ENCODE data around the gene PER1. TPM values are rescaled to one million over a fixed set of nuclear protein-coding genes. Genes with fewer than 3 reads are reported as not detected.

The PER1 gene
- total RNA-seq, 4 donors from 2014 or later, result 85.2 to 148 (median 137) TPM

GRCh38 chr17:8118769-8119580 lies 33.2 kb downstream of the PER1 start:
- 0% methylated on average over 18 to 29 of the region's 38 CpGs for WGBS, 2 donors
- Histone ChIP-seq H3K36me3 (no peaks in the 10 kb centered on the region), H3K27me3 (no peaks in the 10 kb centered on the region), H3K9me3 (no peaks in the 10 kb centered on the region), H3K27ac (peak overlapping the region; percentile 65 to 83 (median 71)), H3K4me1 (peaks cover 44 to 46% of the 10 kb centered on the region in 2 donors), H3K4me3 (replicated peaks in 1 of 3) (peak overlapping the region; percentile 7 to 30 (median 17))
- intact Hi-C loops (cut with DNase I), result loop anchor here (5.0 kb wide), 1 partner anchor 57 kb away; no protein-coding TSS in a partner anchor
- no peak for TF ChIP-seq POLR2A (IDR thresholded peaks at IDR 0.05)
- TF ChIP-seq CTCF (IDR thresholded peaks at IDR 0.05), result peak; percentile 68 to 86 (median 74)
- peak; percentile 87 to 89 for DNase-seq

- TF ChIP-seq POLR2A (IDR thresholded peaks at IDR 0.05) (no peak), CTCF (IDR thresholded peaks at IDR 0.05) (no peak)
- H3K9me3 ChIP-seq, result no peaks in the 10 kb centered on the region
- H3K27me3 ChIP-seq, result no peaks in the 10 kb centered on the region
- intact Hi-C loops (cut with DNase I), result loop anchor here (5.0 kb wide), 1 partner anchor 56 kb away; no protein-coding TSS in a partner anchor
- WGBS, 2 donors, result 0 to 2% methylated on average over 17 to 26 of the region's 33 CpGs
- DNase-seq, result peak; percentile 43
- H3K27ac ChIP-seq, result peak within 1 kb of the TSS; percentile 65 to 83 (median 71)
- H3K36me3 ChIP-seq, result no peaks in the 10 kb centered on the region
- H3K4me3 ChIP-seq (replicated peaks in 1 of 3), result peak within 1 kb of the TSS; percentile 7 to 30 (median 17)
- H3K4me1 ChIP-seq, result peaks cover 36 to 38% of the 10 kb centered on the region in 2 donors
Observed at GRCh38 chr17:8117980-8118768, 34.0 kb downstream of the PER1 start, which contains the start of gene ALOXE3. TSS of gene ALOXE3 (minus strand) at chr17:8118514. CDS start at chr17:8117990, 524 bp downstream.

GRCh38 chr17:8117367-8117979 lies 34.7 kb downstream of the PER1 start:
- H3K27ac ChIP-seq, result peak overlapping the region in 2 of 3 donors; percentile 21 to 71
- peak in 1 of 2 donors; percentile 13 for DNase-seq
- H3K4me3 ChIP-seq (replicated peaks in 1 of 3), result no peak overlapping the region
- H3K9me3 ChIP-seq, result no peaks in the 10 kb centered on the region
- WGBS, 2 donors, result 7 to 10% methylated on average over 14 to 18 of the region's 18 CpGs
- H3K4me1 ChIP-seq, result peaks cover 29 to 31% of the 10 kb centered on the region in 2 donors
- H3K27me3 ChIP-seq, result no peaks in the 10 kb centered on the region
- H3K36me3 ChIP-seq, result no peaks in the 10 kb centered on the region
- intact Hi-C loops (cut with DNase I), result loop anchor here (5.0 kb wide), 1 partner anchor 55 kb away; no protein-coding TSS in a partner anchor
- no peak for TF ChIP-seq CTCF (IDR thresholded peaks at IDR 0.05)
- no peak for TF ChIP-seq POLR2A (IDR thresholded peaks at IDR 0.05)

GRCh38 chr17:8116776-8117175 lies 35.4 kb downstream of the PER1 start:
- no peak overlapping the region for H3K27ac ChIP-seq
- TF ChIP-seq POLR2A (IDR thresholded peaks at IDR 0.05) (no peak), CTCF (IDR thresholded peaks at IDR 0.05) (no peak)
- no peaks in the 10 kb centered on the region for H3K36me3 ChIP-seq
- no peaks in the 10 kb centered on the region for H3K27me3 ChIP-seq
- peaks cover 23 to 24% of the 10 kb centered on the region in 2 donors for H3K4me1 ChIP-seq
- WGBS, 2 donors, result 41 to 56% methylated on average over 15 to 18 of the region's 18 CpGs
- no peak overlapping the region for H3K4me3 ChIP-seq (replicated peaks in 1 of 3)
- H3K9me3 ChIP-seq, result no peaks in the 10 kb centered on the region
- DNase-seq, result no peak
- intact Hi-C loops (cut with DNase I), result loop anchor here (5.0 kb wide), 1 partner anchor 54 kb away; no protein-coding TSS in a partner anchor

All from thyroid gland (tissue), 4 donors.